Umbilical cord (tissue), 2 donors: ENCODE data around the gene SHISA9. TPM values are rescaled to one million over a fixed set of nuclear protein-coding genes. Genes with fewer than 3 reads are reported as not detected.

Source experiments
- DNase-seq: peaks from one replicate; pipeline ENCODE4 v3.0.0-alpha.2; 2015; ENCODE audit warnings: low spot score
- total RNA-seq: library from RNA; depleted of rRNA; stranded (reverse); fragments of >200 nt; gene quantifications from one replicate; pipeline ENCODE4 v1.2.3, GENCODE V29; 2014; ENCODE audit warnings: low replicate concordance; ENCODE audit not compliant: insufficient read depth

SHISA9 gene
- total RNA-seq, 1 donor from 2014 or later = 2.9 TPM

DNA sequence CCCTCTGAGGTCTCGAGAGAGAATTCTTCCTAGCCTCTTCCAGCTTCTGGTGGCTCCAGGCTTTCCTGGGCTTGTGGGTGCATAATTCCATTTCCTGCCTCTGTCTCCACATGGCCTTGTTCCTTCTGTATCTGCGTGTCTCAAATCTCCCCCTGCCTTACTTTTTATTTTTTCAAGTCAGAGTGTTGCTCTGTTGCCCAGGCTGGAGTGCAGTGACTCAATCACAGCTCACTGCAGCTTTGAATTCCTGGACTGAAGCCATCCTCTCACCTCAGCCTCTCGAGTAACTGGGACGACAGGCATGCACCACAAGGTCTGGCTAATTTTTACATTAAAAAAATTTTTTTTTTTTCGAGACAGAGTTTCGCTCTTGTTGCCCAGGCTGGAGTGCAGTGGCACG is 120.6 kb downstream of the SHISA9 start:
- no peak for DNase-seq

- no peak for DNase-seq
These were observed 128.4 kb downstream of the SHISA9 start for GRCh38 chr16:13029786-13030185.

DNA sequence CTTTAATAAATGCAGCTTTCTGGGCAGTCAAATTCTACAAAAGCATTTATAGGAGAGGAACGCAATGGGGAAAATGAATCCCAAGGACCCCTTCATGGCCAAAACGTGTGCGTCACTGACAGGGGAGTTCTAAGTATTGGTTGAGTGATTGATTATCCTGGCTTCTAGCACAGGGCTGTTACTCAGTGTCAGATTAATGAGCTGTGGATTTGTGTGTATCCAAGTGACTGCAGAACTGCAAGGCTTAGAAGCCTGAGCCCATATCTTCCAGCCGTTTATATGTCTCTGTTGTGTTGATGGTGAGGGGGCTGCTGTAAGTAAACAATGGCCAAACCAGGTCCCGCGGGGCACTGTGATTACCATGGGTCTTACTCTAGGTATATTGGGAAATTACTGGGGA is 129.4 kb downstream of the SHISA9 start:
- no peak for DNase-seq

- DNase-seq = no peak
These were observed 131.5 kb downstream of the SHISA9 start for GRCh38 chr16:13032911-13033310.

- peak; percentile 60 for DNase-seq
These were observed 135.2 kb downstream of the SHISA9 start for GRCh38 chr16:13036600-13036999.

DNA sequence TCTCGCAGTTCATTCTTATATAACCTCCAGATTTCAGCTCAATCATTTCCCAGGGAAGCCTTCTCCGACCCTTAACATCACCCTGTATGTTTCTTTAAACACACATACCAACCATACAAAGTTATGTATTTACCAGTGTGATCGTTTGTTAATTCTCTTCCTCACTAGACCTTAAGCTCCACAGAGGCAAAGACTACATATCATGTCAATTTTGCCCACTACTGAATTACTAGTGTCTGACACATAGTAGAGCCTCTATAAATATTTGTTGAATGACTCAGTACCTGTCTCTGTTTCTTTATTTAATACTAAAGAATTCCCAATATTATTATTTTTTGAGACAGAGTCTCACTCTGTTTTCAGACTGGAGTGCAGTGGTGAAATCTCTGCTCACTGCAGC is 137.2 kb downstream of the SHISA9 start:
- DNase-seq = no peak

GRCh38 chr16:13039526-13039925 is 138.1 kb downstream of the SHISA9 start:
- no peak for DNase-seq

DNA sequence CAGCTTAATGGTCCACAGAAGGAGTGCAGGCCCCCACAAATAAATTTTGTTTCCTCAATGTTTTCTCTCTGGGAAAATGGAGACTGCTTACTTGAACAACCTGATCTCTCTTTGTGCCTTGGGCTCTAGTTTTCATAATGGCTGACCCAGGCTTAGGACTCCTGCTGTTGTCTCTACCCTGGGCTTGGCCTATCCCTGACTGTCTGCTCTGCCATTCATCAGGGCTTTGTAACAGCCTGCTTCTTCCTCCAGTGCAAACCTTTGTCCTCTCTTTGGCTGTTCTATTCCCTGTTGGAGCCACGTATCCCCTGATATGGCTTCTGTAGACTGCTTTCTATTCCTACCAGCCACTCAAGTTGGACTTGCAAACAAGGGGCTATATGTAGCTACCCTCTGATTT is 139.8 kb downstream of the SHISA9 start:
- no peak for DNase-seq

DNA sequence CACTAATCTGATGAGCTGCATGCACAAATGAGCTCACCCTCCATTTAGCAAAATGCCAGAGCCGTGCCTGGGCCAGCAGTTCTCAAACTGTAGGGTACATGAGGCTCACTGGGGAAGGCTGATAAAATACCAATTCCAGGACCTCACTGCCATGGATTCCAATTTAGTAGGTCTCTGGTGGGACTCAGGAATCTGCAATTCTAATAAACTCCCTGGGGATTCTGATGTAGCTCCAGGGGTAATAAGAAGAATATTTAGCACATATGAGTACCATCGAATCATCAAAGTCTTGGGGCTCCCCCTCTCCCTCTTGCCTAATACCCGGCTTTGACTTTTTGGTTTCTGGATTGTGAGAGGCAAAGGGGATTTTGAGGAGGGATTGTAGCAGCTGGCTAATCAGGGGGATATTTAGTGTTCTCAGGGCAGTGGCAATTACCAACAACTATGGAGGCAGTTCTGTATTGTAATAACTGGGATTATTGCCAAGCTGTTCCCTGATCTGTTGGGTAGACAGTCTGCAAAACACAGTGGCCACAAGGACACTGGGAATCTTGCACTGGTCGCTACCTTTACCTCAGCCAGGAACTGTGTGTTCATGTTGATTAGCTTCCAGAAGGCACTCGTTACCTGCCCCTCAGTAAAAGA is 140.4 kb downstream of the SHISA9 start:
- no peak for DNase-seq

GRCh38 chr16:13042291-13042685 is 140.9 kb downstream of the SHISA9 start:
- no peak for DNase-seq

- DNase-seq = peak; percentile 6
These were observed 144.8 kb downstream of the SHISA9 start for GRCh38 chr16:13046061-13046821.

DNA sequence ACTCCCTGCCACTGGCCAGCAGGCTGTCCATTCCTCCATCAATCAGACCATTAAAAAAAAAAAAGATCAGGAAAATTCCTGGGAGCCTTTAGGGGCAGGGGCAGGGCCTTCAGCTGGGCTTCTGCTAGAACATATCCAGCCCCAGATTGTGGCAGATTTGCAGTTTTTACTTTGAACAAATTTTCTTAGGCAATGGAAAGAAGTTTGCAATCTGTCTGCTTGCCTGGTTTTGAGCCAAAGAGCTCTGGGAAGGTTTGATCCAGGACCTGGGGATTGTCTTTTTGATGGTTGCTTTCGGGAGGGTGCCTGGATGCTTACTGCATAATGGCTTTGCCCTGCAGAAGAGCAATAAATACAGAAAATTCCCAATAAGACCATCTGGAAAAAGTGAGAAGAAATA is 145.9 kb downstream of the SHISA9 start:
- DNase-seq = peak; percentile 19

GRCh38 chr16:13049688-13050087 is 148.3 kb downstream of the SHISA9 start:
- DNase-seq = no peak

- no peak for DNase-seq
These were observed 151.0 kb downstream of the SHISA9 start for GRCh38 chr16:13052431-13052830.

GRCh38 chr16:13055480-13055879 is 154.1 kb downstream of the SHISA9 start:
- DNase-seq = no peak

GRCh38 chr16:13056607-13057006 is 155.2 kb downstream of the SHISA9 start:
- no peak for DNase-seq

DNA sequence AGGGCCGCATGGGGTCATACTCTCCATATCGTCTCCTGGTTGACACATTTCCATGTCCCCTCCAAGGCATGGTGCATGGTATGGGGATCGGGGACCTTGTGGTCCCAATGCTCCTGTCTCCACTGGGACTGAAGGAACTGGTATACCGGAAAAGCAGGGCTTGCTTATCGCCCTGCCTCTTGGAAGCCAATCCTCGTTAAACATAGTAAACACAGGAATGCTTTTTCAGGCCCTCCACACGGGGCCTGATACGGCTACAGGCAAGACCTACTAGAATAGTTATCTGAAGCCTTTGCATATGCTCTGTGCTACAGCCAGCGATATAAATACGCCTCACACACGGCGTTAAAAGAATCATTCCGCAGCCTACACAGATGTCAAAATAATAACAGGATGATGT is 159.5 kb downstream of the SHISA9 start:
- no peak for DNase-seq

- no peak for DNase-seq
These were observed 160.3 kb downstream of the SHISA9 start for GRCh38 chr16:13061691-13062090.

- DNase-seq = no peak
These were observed 160.8 kb downstream of the SHISA9 start for GRCh38 chr16:13062219-13062618.

DNA sequence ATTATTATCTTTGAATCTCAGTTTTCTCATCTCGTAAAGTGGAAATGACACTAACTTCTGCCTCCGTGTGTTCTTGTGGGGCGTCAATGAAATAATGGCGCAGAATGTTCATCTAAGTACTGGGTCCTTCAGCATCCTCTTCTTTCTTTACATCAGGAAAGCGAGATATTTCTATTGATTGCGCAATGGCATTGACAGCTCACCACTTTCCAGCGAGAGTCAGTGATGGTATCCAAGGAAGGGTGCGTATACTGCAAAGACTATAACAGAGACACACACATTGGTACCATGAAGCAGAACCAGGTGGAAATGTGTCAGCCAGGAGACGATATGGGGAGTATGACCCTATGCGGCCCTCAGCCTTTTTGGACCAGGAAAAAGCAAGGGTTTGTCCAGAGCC is 162.1 kb downstream of the SHISA9 start:
- DNase-seq = no peak

- no peak for DNase-seq
These were observed 163.4 kb downstream of the SHISA9 start for GRCh38 chr16:13064821-13065220.

DNA sequence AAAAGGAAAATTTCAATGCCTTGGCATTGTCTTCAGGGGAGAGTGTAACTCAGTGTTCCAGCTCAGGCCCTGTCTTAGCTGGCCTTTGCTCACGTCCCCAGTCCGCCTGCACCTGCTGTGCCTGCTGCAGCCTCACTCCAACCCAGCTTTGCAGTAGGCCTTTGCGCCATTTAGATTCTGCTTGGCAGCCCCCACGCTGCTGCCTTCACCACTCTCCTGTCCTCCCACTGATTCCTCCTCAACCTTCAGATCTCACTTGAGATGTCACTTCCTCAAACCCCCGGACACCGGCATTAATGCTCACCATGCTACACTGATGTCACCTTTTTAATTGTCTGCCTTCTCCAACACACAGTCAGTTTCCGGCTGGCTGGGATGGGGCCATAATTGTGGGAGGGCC is 166.2 kb downstream of the SHISA9 start:
- no peak for DNase-seq

- no peak for DNase-seq
These were observed 167.7 kb downstream of the SHISA9 start for GRCh38 chr16:13068912-13069583.
